ENCODE results near the gene AP3B2. TPM values are rescaled to one million over a fixed set of nuclear protein-coding genes. Genes with fewer than 3 reads are reported as not detected.
A peak's percentile ranks its signal among the peaks of the same experiment; 100 is the strongest.

Gene AP3B2
- total and polyA plus RNA-seq, 8 donors, result 0.29 to 8.0 (median 2.0) TPM; not detected in 1

- Histone ChIP-seq H3K9me3 (no peaks in the 10 kb centered on the region), H3K27ac (no peak overlapping the region), H3K4me1 (no peaks in the 10 kb centered on the region), H3K36me3 (no peaks in the 10 kb centered on the region), H3K4me3 (no peak overlapping the region), H3K27me3 (peaks cover 0 to 22% (median 0%) of the 10 kb centered on the region in 3 donors)
- TF ChIP-seq, protein P1, sequence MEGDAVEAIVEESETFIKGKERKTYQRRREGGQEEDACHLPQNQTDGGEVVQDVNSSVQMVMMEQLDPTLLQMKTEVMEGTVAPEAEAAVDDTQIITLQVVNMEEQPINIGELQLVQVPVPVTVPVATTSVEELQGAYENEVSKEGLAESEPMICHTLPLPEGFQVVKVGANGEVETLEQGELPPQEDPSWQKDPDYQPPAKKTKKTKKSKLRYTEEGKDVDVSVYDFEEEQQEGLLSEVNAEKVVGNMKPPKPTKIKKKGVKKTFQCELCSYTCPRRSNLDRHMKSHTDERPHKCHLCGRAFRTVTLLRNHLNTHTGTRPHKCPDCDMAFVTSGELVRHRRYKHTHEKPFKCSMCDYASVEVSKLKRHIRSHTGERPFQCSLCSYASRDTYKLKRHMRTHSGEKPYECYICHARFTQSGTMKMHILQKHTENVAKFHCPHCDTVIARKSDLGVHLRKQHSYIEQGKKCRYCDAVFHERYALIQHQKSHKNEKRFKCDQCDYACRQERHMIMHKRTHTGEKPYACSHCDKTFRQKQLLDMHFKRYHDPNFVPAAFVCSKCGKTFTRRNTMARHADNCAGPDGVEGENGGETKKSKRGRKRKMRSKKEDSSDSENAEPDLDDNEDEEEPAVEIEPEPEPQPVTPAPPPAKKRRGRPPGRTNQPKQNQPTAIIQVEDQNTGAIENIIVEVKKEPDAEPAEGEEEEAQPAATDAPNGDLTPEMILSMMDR (IDR thresholded peaks at IDR 0.05), result no peak
- TF ChIP-seq EP300 (IDR thresholded peaks at IDR 0.05) (no peak), POLR2AphosphoS5 (IDR thresholded peaks at IDR 0.05) (no peak), POLR2A (IDR thresholded peaks at IDR 0.05) (no peak)
- 58 to 75% (median 65%) methylated on average over 1 of the region's 1 CpG for WGBS, 5 donors
- no peak for DNase-seq
- intact Hi-C loops (cut with DNase I; ENCODE audit: low total_unique reads), result no loop called here
Observed at GRCh38 chr15:82660378-82660777, 49.3 kb downstream of the AP3B2 start.

- Histone ChIP-seq H3K36me3 (no peaks in the 10 kb centered on the region), H3K27me3 (no peaks in the 10 kb centered on the region), H3K27ac (no peak overlapping the region), H3K4me1 (no peaks in the 10 kb centered on the region), H3K9me3 (no peaks in the 10 kb centered on the region), H3K4me3 (no peak overlapping the region)
- DNase-seq, result peak in 1 of 2 donors; percentile 7
- intact Hi-C loops (cut with DNase I; ENCODE audit: low total_unique reads), result no loop called here
- WGBS, 5 donors, result 58 to 70% (median 62%) methylated on average over 7 of the region's 7 CpGs
- TF ChIP-seq POLR2AphosphoS5 (IDR thresholded peaks at IDR 0.05), result no peak
Observed at GRCh38 chr15:82656641-82657266, 52.9 kb downstream of the AP3B2 start.

- Histone ChIP-seq H3K4me3 (no peak overlapping the region), H3K36me3 (no peaks in the 10 kb centered on the region), H3K27me3 (no peaks in the 10 kb centered on the region), H3K4me1 (no peaks in the 10 kb centered on the region), H3K27ac (no peak overlapping the region), H3K9me3 (no peaks in the 10 kb centered on the region)
- no peak for TF ChIP-seq POLR2A (IDR thresholded peaks at IDR 0.05)
- TF ChIP-seq EP300 (IDR thresholded peaks at IDR 0.05), result no peak
- TF ChIP-seq, protein P1 (IDR thresholded peaks at IDR 0.05), result no peak
- no peak for TF ChIP-seq POLR2AphosphoS5 (IDR thresholded peaks at IDR 0.05)
- WGBS, 5 donors, result 62 to 77% (median 68%) methylated on average over 3 of the region's 3 CpGs
- no peak for DNase-seq
- intact Hi-C loops (cut with DNase I; ENCODE audit: low total_unique reads), result no loop called here
Observed at GRCh38 chr15:82655606-82656005, 54.1 kb downstream of the AP3B2 start.

- Histone ChIP-seq H3K4me1 (peaks cover 0 to 2% (median 0%) of the 10 kb centered on the region in 4 donors), H3K27me3 (peaks cover 0 to 7% (median 0%) of the 10 kb centered on the region in 3 donors), H3K27ac (no peak overlapping the region), H3K4me3 (no peak overlapping the region), H3K9me3 (no peaks in the 10 kb centered on the region), H3K36me3 (no peaks in the 10 kb centered on the region)
- WGBS, 5 donors, result 62 to 83% (median 73%) methylated on average over 3 of the region's 3 CpGs
- TF ChIP-seq EP300 (IDR thresholded peaks at IDR 0.05) (no peak), POLR2A (IDR thresholded peaks at IDR 0.05) (no peak), POLR2AphosphoS5 (IDR thresholded peaks at IDR 0.05) (no peak)
- TF ChIP-seq, protein P1 (IDR thresholded peaks at IDR 0.05), result no peak
- intact Hi-C loops (cut with DNase I; ENCODE audit: low total_unique reads), result no loop called here
- DNase-seq, result no peak
Observed at GRCh38 chr15:82653483-82654168, 56.0 kb downstream of the AP3B2 start.

- Histone ChIP-seq H3K27ac (no peak overlapping the region), H3K4me1 (peaks cover 14 to 21% (median 18%) of the 10 kb centered on the region in 4 donors), H3K36me3 (no peaks in the 10 kb centered on the region), H3K4me3 (no peak overlapping the region), H3K27me3 (peaks cover 3 to 26% (median 19%) of the 10 kb centered on the region in 3 donors), H3K9me3 (peaks cover 0 to 5% (median 0%) of the 10 kb centered on the region in 4 donors)
- TF ChIP-seq, protein P1 (IDR thresholded peaks at IDR 0.05), result no peak
- TF ChIP-seq POLR2AphosphoS5 (IDR thresholded peaks at IDR 0.05) (no peak), EP300 (IDR thresholded peaks at IDR 0.05) (no peak), POLR2A (IDR thresholded peaks at IDR 0.05) (no peak)
- intact Hi-C loops (cut with DNase I; ENCODE audit: low total_unique reads), result no loop called here
- no peak for DNase-seq
- 85 to 91% (median 88%) methylated on average over 2 of the region's 2 CpGs for WGBS, 5 donors
Observed at GRCh38 chr15:82651708-82652107, 58.0 kb downstream of the AP3B2 start.
